A549 (cell line): Measurements from ENCODE around the gene DES.

ENCODE experiments used
- CTCF ChIP-seq: fragments of >200 bp; sonication (Bioruptor Twin); formaldehyde crosslinking; IDR thresholded peaks from 3 replicates; pipeline ENCODE4 v1.5.1; 2016
- POLR2A ChIP-seq: IDR thresholded peaks from 2 replicates; pipeline ENCODE4 v1.6.1; 2012; ENCODE audit warnings: mild to moderate bottlenecking, low read length
- RAD21 ChIP-seq, 2 experiments: fragments of >200 bp in 1 of 2; sonication (Bioruptor Twin) in 1 of 2; formaldehyde crosslinking in 1 of 2; IDR thresholded peaks in 1 of 2; conservative IDR thresholded peaks in 1 of 2; 2 replicates in 1 of 2; 3 replicates in 1 of 2; pipeline ENCODE4 v1.6.1; 2012 to 2018; ENCODE audit warnings: inconsistent platforms in 1 of 2
- SMC3 ChIP-seq: fragments of >200 bp; sonication (Bioruptor Twin); formaldehyde crosslinking; IDR thresholded peaks from 3 replicates; pipeline ENCODE4 v1.6.1; 2018; ENCODE audit warnings: inconsistent platforms
- TF ChIP-seq, protein P1 (sequence below): IDR thresholded peaks from 2 replicates; pipeline ENCODE4 v1.6.1; 2012; ENCODE audit warnings: low read depth, borderline replicate concordance

DNA sequence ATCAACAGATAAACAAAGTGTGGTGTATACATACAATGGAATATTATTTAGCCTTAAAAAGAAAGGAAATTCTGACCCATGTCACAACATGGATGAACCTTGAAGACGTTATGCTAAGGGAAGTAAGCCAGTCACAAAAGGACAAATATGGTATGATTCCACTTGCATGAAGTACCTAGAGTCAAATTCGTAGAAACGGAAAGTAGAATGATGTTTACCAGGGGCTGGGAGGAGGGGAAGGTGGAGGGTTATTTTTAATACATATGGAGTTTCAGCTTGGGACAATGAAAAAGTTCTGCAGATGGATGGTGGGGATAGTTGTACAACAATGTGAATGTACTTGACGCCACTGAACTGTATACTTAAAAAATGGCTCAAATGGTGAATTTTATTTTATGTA is 3.3 kb upstream of the DES start:
- TF ChIP-seq, protein P1, sequence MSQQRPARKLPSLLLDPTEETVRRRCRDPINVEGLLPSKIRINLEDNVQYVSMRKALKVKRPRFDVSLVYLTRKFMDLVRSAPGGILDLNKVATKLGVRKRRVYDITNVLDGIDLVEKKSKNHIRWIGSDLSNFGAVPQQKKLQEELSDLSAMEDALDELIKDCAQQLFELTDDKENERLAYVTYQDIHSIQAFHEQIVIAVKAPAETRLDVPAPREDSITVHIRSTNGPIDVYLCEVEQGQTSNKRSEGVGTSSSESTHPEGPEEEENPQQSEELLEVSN, result no peak
- no peak for TF ChIP-seq CTCF
- no peak for TF ChIP-seq POLR2A
- TF ChIP-seq SMC3, result no peak
- TF ChIP-seq RAD21 (conservative IDR thresholded peaks at IDR 0.05 in 1 of 2, IDR thresholded peaks at IDR 0.05 in 1 of 2), result no peak
